HepG2 (cell line): Measurements from ENCODE around the gene ABO. TPM values are rescaled to one million over a fixed set of nuclear protein-coding genes. Genes with fewer than 3 reads are reported as not detected.

Source experiments
- polyA plus RNA-seq, 8 experiments: library from polyadenylated mRNA; depleted of rRNA in 3 of 8; stranded (reverse) in 7 of 8; unstranded in 1 of 8; fragments of >200 nt; fragmentation: Illumina TruSeq in 4 of 8; extraction: Trizol in 4 of 8; gene quantifications; 2 replicates each; pipeline versions ENCODE4 v1.2.1 to v1.2.3, GENCODE V29; 2011 to 2016; ENCODE audit warnings: low read depth in 4 of 8, missing spikeins in 1 of 8, mixed read lengths in 1 of 8; ENCODE audit not compliant: insufficient read depth in 1 of 8
- small RNA-seq, 3 experiments: library from RNA; depleted of rRNA; stranded (forward); fragments of <200 nt; gene quantifications; one replicate each; pipeline ENCODE3, GENCODE V24; 2012; ENCODE audit warnings: low read depth in 2 of 3, low replicate concordance in 1 of 3; ENCODE audit not compliant: insufficient read length in 3 of 3, insufficient read depth in 2 of 3
- total RNA-seq, 5 experiments: library from RNA; depleted of rRNA; stranded (reverse); fragments of >200 nt; fragmentation: Illumina TruSeq; extraction: Trizol; gene quantifications; 2 replicates each; pipeline ENCODE4 v1.2.3, GENCODE V29; 2016; ENCODE audit warnings: low read depth in 1 of 5

Gene ABO
- total and polyA plus RNA-seq, 2 of the 13 experiments (the other 11 are each of a cell fraction or from before 2014, with no cell fraction given) = not detected

Small RNA genes lying within 50 kb of the gene (small RNA-seq; reads per million reads assigned to genes)
- 0 reads per million in 3 experiments for gene RF00019

Other genes with a start within 250 kb of the ABO start
- gene GTF3C5, start 244.2 kb downstream of the ABO start, total RNA-seq (2016; rRNA removed; fragmentation: Illumina TruSeq; extraction: Trizol) = 43.4 and 66.9 TPM in 2 replicates
- gene GTF3C5, start 244.2 kb downstream of the ABO start, polyA plus RNA-seq (2011; rRNA removed) = 92.6 and 110 TPM in 2 replicates
- gene CEL, start 213.2 kb downstream of the ABO start, total RNA-seq (2016; rRNA removed; fragmentation: Illumina TruSeq; extraction: Trizol) = 0.62 and 1.5 TPM in 2 replicates
- gene CEL, start 213.2 kb downstream of the ABO start, polyA plus RNA-seq (2011; rRNA removed) = 0.63 and 0.81 TPM in 2 replicates
- 8.8 and 12.9 TPM in 2 replicates for gene RALGDS, start 154.0 kb downstream of the ABO start, total RNA-seq (2016; rRNA removed; fragmentation: Illumina TruSeq; extraction: Trizol)
- 25.5 and 28.8 TPM in 2 replicates for gene RALGDS, start 154.0 kb downstream of the ABO start, polyA plus RNA-seq (2011; rRNA removed)
- gene GBGT1, start 111.3 kb downstream of the ABO start, total RNA-seq (2016; rRNA removed; fragmentation: Illumina TruSeq; extraction: Trizol) = not detected in 2 replicates
- not detected in 2 replicates for gene GBGT1, start 111.3 kb downstream of the ABO start, polyA plus RNA-seq (2011; rRNA removed)
- not detected in 2 replicates for gene OBP2B, start 66.0 kb downstream of the ABO start, total RNA-seq (2016; rRNA removed; fragmentation: Illumina TruSeq; extraction: Trizol)
- gene OBP2B, start 66.0 kb downstream of the ABO start, polyA plus RNA-seq (2011; rRNA removed) = not detected in 2 replicates
- 13.3 and 14.7 TPM in 2 replicates for gene SURF6, start 61.0 kb upstream of the ABO start, total RNA-seq (2016; rRNA removed; fragmentation: Illumina TruSeq; extraction: Trizol)
- gene SURF6, start 61.0 kb upstream of the ABO start, polyA plus RNA-seq (2011; rRNA removed) = 5.9 and 7.5 TPM in 2 replicates
- 19.6 and 22.1 TPM in 2 replicates for gene MED22, start 72.9 kb upstream of the ABO start, total RNA-seq (2016; rRNA removed; fragmentation: Illumina TruSeq; extraction: Trizol)
- gene MED22, start 72.9 kb upstream of the ABO start, polyA plus RNA-seq (2011; rRNA removed) = 15.8 and 22.2 TPM in 2 replicates
- 2,938 and 3,359 TPM in 2 replicates for gene RPL7A, start 73.0 kb upstream of the ABO start, total RNA-seq (2016; rRNA removed; fragmentation: Illumina TruSeq; extraction: Trizol)
- gene RPL7A, start 73.0 kb upstream of the ABO start, polyA plus RNA-seq (2011; rRNA removed) = 2,401 and 2,404 TPM in 2 replicates
- 10.6 and 17.8 TPM in 2 replicates for gene SURF1, start 81.3 kb upstream of the ABO start, total RNA-seq (2016; rRNA removed; fragmentation: Illumina TruSeq; extraction: Trizol)
- gene SURF1, start 81.3 kb upstream of the ABO start, polyA plus RNA-seq (2011; rRNA removed) = 39.2 and 40.7 TPM in 2 replicates
- gene SURF2, start 81.3 kb upstream of the ABO start, total RNA-seq (2016; rRNA removed; fragmentation: Illumina TruSeq; extraction: Trizol) = 10.3 and 13.6 TPM in 2 replicates
- 6.1 and 6.3 TPM in 2 replicates for gene SURF2, start 81.3 kb upstream of the ABO start, polyA plus RNA-seq (2011; rRNA removed)
- gene SURF4, start 100.9 kb upstream of the ABO start, total RNA-seq (2016; rRNA removed; fragmentation: Illumina TruSeq; extraction: Trizol) = 135 and 265 TPM in 2 replicates
- gene SURF4, start 100.9 kb upstream of the ABO start, polyA plus RNA-seq (2011; rRNA removed) = 220 and 224 TPM in 2 replicates
- gene STKLD1, start 101.2 kb upstream of the ABO start, total RNA-seq (2016; rRNA removed; fragmentation: Illumina TruSeq; extraction: Trizol) = 1.1 and 2.2 TPM in 2 replicates
- gene STKLD1, start 101.2 kb upstream of the ABO start, polyA plus RNA-seq (2011; rRNA removed) = 1.5 and 3.8 TPM in 2 replicates
- gene REXO4, start 142.8 kb upstream of the ABO start, total RNA-seq (2016; rRNA removed; fragmentation: Illumina TruSeq; extraction: Trizol) = 30.4 and 32.9 TPM in 2 replicates
- gene REXO4, start 142.8 kb upstream of the ABO start, polyA plus RNA-seq (2011; rRNA removed) = 18.5 and 20.2 TPM in 2 replicates
- 0.69 and 0.91 TPM in 2 replicates for gene ADAMTS13, start 147.2 kb upstream of the ABO start, total RNA-seq (2016; rRNA removed; fragmentation: Illumina TruSeq; extraction: Trizol)
- gene ADAMTS13, start 147.2 kb upstream of the ABO start, polyA plus RNA-seq (2011; rRNA removed) = 4.5 and 5.0 TPM in 2 replicates
- 8.2 and 13.8 TPM in 2 replicates for gene CACFD1, start 184.8 kb upstream of the ABO start, total RNA-seq (2016; rRNA removed; fragmentation: Illumina TruSeq; extraction: Trizol)
- gene CACFD1, start 184.8 kb upstream of the ABO start, polyA plus RNA-seq (2011; rRNA removed) = 14.6 and 21.3 TPM in 2 replicates
- gene SLC2A6, start 203.9 kb upstream of the ABO start, total RNA-seq (2016; rRNA removed; fragmentation: Illumina TruSeq; extraction: Trizol) = 6.3 and 15.0 TPM in 2 replicates
- 4.1 and 9.1 TPM in 2 replicates for gene SLC2A6, start 203.9 kb upstream of the ABO start, polyA plus RNA-seq (2011; rRNA removed)
- gene MYMK, start 249.8 kb upstream of the ABO start, total RNA-seq (2016; rRNA removed; fragmentation: Illumina TruSeq; extraction: Trizol) = not detected in 2 replicates
- not detected in 2 replicates for gene MYMK, start 249.8 kb upstream of the ABO start, polyA plus RNA-seq (2011; rRNA removed)